GM19455 (cell line): ENCODE data around the gene BLTP3A.

Experiments
- ATAC-seq: cut with Tn5 transposase; IDR thresholded peaks from one replicate; pipeline ENCODE4 v1.9.1; 2021; ENCODE audit not compliant: unreplicated experiment

BLTP3A gene

GRCh38 chr6:34819571-34820480 is 27.9 kb downstream of the BLTP3A start:
- ATAC-seq = no peak

GRCh38 chr6:34829137-34829536 is 37.3 kb downstream of the BLTP3A start:
- ATAC-seq = no peak

- ATAC-seq = no peak
These were observed 41.1 kb downstream of the BLTP3A start for GRCh38 chr6:34832942-34833341.

GRCh38 chr6:34834789-34835518 is 43.1 kb downstream of the BLTP3A start:
- ATAC-seq = no peak

- no peak for ATAC-seq
These were observed 44.1 kb downstream of the BLTP3A start for GRCh38 chr6:34836008-34836407.

- ATAC-seq = no peak
These were observed 44.6 kb downstream of the BLTP3A start for GRCh38 chr6:34836451-34836850.

- ATAC-seq = no peak
These were observed 45.6 kb downstream of the BLTP3A start for GRCh38 chr6:34837528-34837927.

GRCh38 chr6:34839666-34840352 is 47.9 kb downstream of the BLTP3A start:
- ATAC-seq = no peak
